IMR-90 (cell line): ENCODE results near the gene GRID1. TPM values are rescaled to one million over a fixed set of nuclear protein-coding genes. Genes with fewer than 3 reads are reported as not detected.

Source experiments
- ATAC-seq: fragments of 200-7000 bp; cut with Tn5 transposase; 2 replicates; pipeline ENCODE4 v1.9.1; 2020; ENCODE audit warnings: low read depth, mild to moderate bottlenecking, moderate library complexity
- BruUV-seq: library from RNA; stranded (reverse); fragments of 400-500 nt; replicated peaks from 2 replicates; lab custom pipeline; 2021; lab: Mats Ljungman, UMichigan
- CTCF ChIA-PET: fragments of 300-600 bp; formaldehyde crosslinking; extraction: SDS; loops from one replicate; lab custom pipeline; 2021; ENCODE audit warnings: antibody characterized with exemption; lab: Yijun Ruan, JAX
- POLR2A ChIA-PET: fragments of 300-600 bp; sonication (Branson Sonifier 250); formaldehyde crosslinking; loops from one replicate; lab custom pipeline; 2022; ENCODE audit warnings: antibody characterized with exemption; ENCODE audit not compliant: unreplicated experiment; lab: Charles Lee
- DNase-seq: peaks from one replicate; pipeline ENCODE4 v3.0.0; 2013
- H2AFZ ChIP-seq: replicated peaks from 2 replicates; pipeline ENCODE3; 2013; ENCODE audit warnings: low read length, mild to moderate bottlenecking; ENCODE audit not compliant: poor library complexity
- H2AK5ac ChIP-seq: 2 replicates; pipeline ENCODE4 v1.6.1; 2013; ENCODE audit warnings: low read depth, low read length, inconsistent platforms
- H2AK9ac ChIP-seq: replicated peaks from 2 replicates; pipeline ENCODE3; 2013; ENCODE audit warnings: mild to moderate bottlenecking, low read depth, low read length, moderate library complexity; ENCODE audit not compliant: poor library complexity
- H2BK120ac ChIP-seq: 2 replicates; pipeline ENCODE4 v1.6.1; 2013; ENCODE audit warnings: low read depth, low read length, inconsistent platforms
- H2BK15ac ChIP-seq: 3 replicates; pipeline ENCODE4 v1.6.1; 2013; ENCODE audit warnings: low read depth, low read length, inconsistent platforms
- H2BK20ac ChIP-seq: 2 replicates; pipeline ENCODE4 v1.6.1; 2013; ENCODE audit warnings: low read depth, mild to moderate bottlenecking, inconsistent platforms, low read length, moderate library complexity
- H2BK5ac ChIP-seq: 2 replicates; pipeline ENCODE4 v1.6.1; 2013; ENCODE audit warnings: mild to moderate bottlenecking, low read depth, low read length, inconsistent platforms; ENCODE audit not compliant: poor library complexity, severe bottlenecking
- H3K14ac ChIP-seq: replicated peaks from 2 replicates; pipeline ENCODE4 v1.6.1; 2013; ENCODE audit warnings: low read depth, low read length, inconsistent platforms
- H3K18ac ChIP-seq: 2 replicates; pipeline ENCODE4 v1.6.1; 2013; ENCODE audit warnings: low read depth, low read length, control low read depth
- H3K23ac ChIP-seq: 2 replicates; pipeline ENCODE4 v1.6.1; 2013; ENCODE audit warnings: low read depth, low read length, inconsistent platforms
- H3K27ac ChIP-seq: 2 replicates; pipeline ENCODE4 v1.5.1; 2013; ENCODE audit warnings: mild to moderate bottlenecking, control low read depth, low read length; ENCODE audit not compliant: insufficient read depth
- H3K27me3 ChIP-seq: 2 replicates; pipeline ENCODE4 v1.6.1; 2013; ENCODE audit warnings: low read length; ENCODE audit not compliant: control insufficient read depth, insufficient read depth
- H3K36me3 ChIP-seq: 2 replicates; pipeline ENCODE4 v1.6.1; 2013; ENCODE audit warnings: low read length, mixed read lengths; ENCODE audit not compliant: control insufficient read depth, insufficient read depth
- H3K4ac ChIP-seq: 2 replicates; pipeline ENCODE4 v1.6.1; 2013; ENCODE audit warnings: low read depth, low read length, inconsistent platforms
- H3K4me1 ChIP-seq: 2 replicates; pipeline ENCODE4 v1.6.1; 2013; ENCODE audit warnings: low read length, mixed read lengths; ENCODE audit not compliant: control insufficient read depth, insufficient read depth
- H3K4me2 ChIP-seq: 2 replicates; pipeline ENCODE4 v1.6.1; 2013; ENCODE audit warnings: low read depth, mild to moderate bottlenecking, control low read depth, low read length, moderate library complexity
- H3K4me3 ChIP-seq: 2 replicates; pipeline ENCODE4 v1.5.1; 2013; ENCODE audit warnings: low read depth, mild to moderate bottlenecking, control low read depth, low read length, moderate library complexity; ENCODE audit not compliant: insufficient read depth
- H3K56ac ChIP-seq: 2 replicates; pipeline ENCODE4 v1.6.1; 2013; ENCODE audit warnings: low read length, inconsistent platforms; ENCODE audit not compliant: insufficient read depth; ENCODE audit errors: extremely low read depth
- H3K79me1 ChIP-seq, 2 experiments: 2 replicates each; pipeline ENCODE4 v1.6.1; 2013; ENCODE audit warnings: low read length in 2 of 2, inconsistent platforms in 1 of 2, low read depth in 1 of 2
- H3K9ac ChIP-seq: 2 replicates; pipeline ENCODE4 v1.6.1; 2013; ENCODE audit warnings: low read depth, low read length, control low read depth
- H3K9me1 ChIP-seq: 2 replicates; pipeline ENCODE4 v1.6.1; 2013; ENCODE audit warnings: low read length, inconsistent platforms; ENCODE audit not compliant: insufficient read depth
- H3K9me3 ChIP-seq: 2 replicates; pipeline ENCODE4 v1.6.1; 2013; ENCODE audit warnings: low read length; ENCODE audit not compliant: control insufficient read depth, insufficient read depth
- H4K20me1 ChIP-seq: 2 replicates; pipeline ENCODE4 v1.6.1; 2013; ENCODE audit warnings: low read length, inconsistent platforms; ENCODE audit not compliant: insufficient read depth
- H4K5ac ChIP-seq: 2 replicates; pipeline ENCODE4 v1.6.1; 2013; ENCODE audit warnings: mild to moderate bottlenecking, low read depth, low read length, control low read depth
- H4K8ac ChIP-seq, 2 experiments: 2 replicates each; pipeline ENCODE4 v1.6.1; 2013; ENCODE audit warnings: low read depth in 2 of 2, low read length in 2 of 2, control low read depth in 1 of 2, inconsistent platforms in 1 of 2
- H4K91ac ChIP-seq: 2 replicates; pipeline ENCODE4 v1.6.1; 2013; ENCODE audit warnings: low read depth, low read length, inconsistent platforms; ENCODE audit not compliant: insufficient read depth
- BHLHE40 ChIP-seq: fragments of 150-350 bp; IDR thresholded peaks from 2 replicates; pipeline ENCODE4 v1.6.1; 2016; ENCODE audit warnings: mild to moderate bottlenecking, low read depth, low read length
- CEBPB ChIP-seq: IDR thresholded peaks from 2 replicates; pipeline ENCODE4 v1.6.1; 2012; ENCODE audit warnings: low read depth, low read length, improper control_type of control experiment
- CHD1 ChIP-seq: IDR thresholded peaks from 2 replicates; pipeline ENCODE4 v1.6.1; 2012; ENCODE audit warnings: low read depth, low read length, improper control_type of control experiment
- CTCF ChIP-seq: conservative IDR thresholded peaks from 2 replicates; pipeline ENCODE4 v1.5.1; 2012; ENCODE audit warnings: mild to moderate bottlenecking, low read depth, low read length, improper control_type of control experiment
- ELK1 ChIP-seq: fragments of 150-350 bp; IDR thresholded peaks from 2 replicates; pipeline ENCODE4 v1.6.1; 2016; ENCODE audit warnings: low read depth, mild to moderate bottlenecking, low read length, moderate library complexity, borderline replicate concordance
- FOS ChIP-seq: fragments of 150-350 bp; IDR thresholded peaks from 2 replicates; pipeline ENCODE4 v1.6.1; 2016; ENCODE audit warnings: low read depth, low read length
- MAFK ChIP-seq: IDR thresholded peaks from 2 replicates; pipeline ENCODE4 v1.6.1; 2012; ENCODE audit warnings: low read depth, low read length, improper control_type of control experiment
- MAZ ChIP-seq: IDR thresholded peaks from 2 replicates; pipeline ENCODE4 v1.6.1; 2012; ENCODE audit warnings: low read depth, mild to moderate bottlenecking, low read length, improper control_type of control experiment, moderate library complexity, borderline replicate concordance
- MXI1 ChIP-seq: IDR thresholded peaks from 2 replicates; pipeline ENCODE4 v1.6.1; 2012; ENCODE audit warnings: low read depth, mild to moderate bottlenecking, low read length, moderate library complexity, borderline replicate concordance
- NFE2L2 ChIP-seq: fragments of 150-350 bp; IDR thresholded peaks from 2 replicates; pipeline ENCODE4 v1.6.1; 2016; ENCODE audit warnings: low read depth, mild to moderate bottlenecking, low read length
- POLR2A ChIP-seq: IDR thresholded peaks from 2 replicates; pipeline ENCODE4 v1.6.1; 2012; ENCODE audit warnings: mild to moderate bottlenecking, low read depth, low read length
- RAD21 ChIP-seq: IDR thresholded peaks from 2 replicates; pipeline ENCODE4 v1.6.1; 2012; ENCODE audit warnings: low read length, improper control_type of control experiment
- RCOR1 ChIP-seq: IDR thresholded peaks from 2 replicates; pipeline ENCODE4 v1.6.1; 2012; ENCODE audit warnings: mild to moderate bottlenecking, low read length, improper control_type of control experiment; ENCODE audit not compliant: insufficient replicate concordance
- RFX5 ChIP-seq: IDR thresholded peaks from 2 replicates; pipeline ENCODE4 v1.8.0; 2012; ENCODE audit warnings: low read depth, mild to moderate bottlenecking, low read length, moderate library complexity
- SMC3 ChIP-seq: fragments of 150-350 bp; IDR thresholded peaks from 2 replicates; pipeline ENCODE4 v1.6.1; 2016; ENCODE audit warnings: low read depth, mild to moderate bottlenecking, antibody characterized with exemption, low read length, moderate library complexity
- USF2 ChIP-seq: fragments of 150-350 bp; IDR thresholded peaks from 2 replicates; pipeline ENCODE4 v1.6.1; 2017; ENCODE audit warnings: mild to moderate bottlenecking, antibody characterized with exemption, low read length, low read depth
- WGBS, 2 experiments: methylation state at CpG; one replicate each; pipeline versions ENCODE4 v1.1.5 to v1.1.7; 2013; ENCODE audit warnings: missing lambda C conversion rate in 2 of 2; ENCODE audit not compliant: insufficient read length in 1 of 2; ENCODE audit errors: extremely low coverage in 2 of 2; 5-methylcytosine and 5-hydroxymethylcytosine counted together
- dilution Hi-C: fragments of 300-500 bp; cut with HindIII; formaldehyde crosslinking; loops from one replicate; pipeline ENCODE4 v1.14.3; 2018; ENCODE audit warnings: low sequenced_read_pairs; ENCODE audit not compliant: unreplicated experiment
- in situ Hi-C: fragments of 300-500 bp; cut with MboI; formaldehyde crosslinking; loops from 3 replicates; pipeline ENCODE4 v1.14.3; 2019; ENCODE audit warnings: low sequenced_read_pairs, inconsistent platforms, mixed read lengths
- intact Hi-C: fragments of 100-400 bp; cut with micrococcal nuclease; formaldehyde crosslinking; loops from 2 replicates; pipeline ENCODE4 v1.10.0; 2022
- polyA plus RNA-seq, 3 experiments: library from polyadenylated mRNA; depleted of rRNA; stranded (reverse); fragments of >200 nt; gene quantifications; 2 replicates each; pipeline ENCODE4 v1.2.3, GENCODE V29; 2012; ENCODE audit warnings: low replicate concordance in 1 of 3
- total RNA-seq: library from RNA; depleted of rRNA; stranded (reverse); fragments of >200 nt; gene quantifications from 2 replicates; pipeline ENCODE4 v1.2.3, GENCODE V29; 2012

The GRID1 gene
- total and polyA plus RNA-seq, 2 of the 4 experiments (the other 2 are of a cell fraction), result not detected

GRCh38 chr10:86301971-86302370 lies 64.6 kb downstream of the GRID1 start:
- no peaks in the 10 kb centered on the region for H3K79me1 ChIP-seq
- no TSS peak for BruUV-seq
- no peaks in the 10 kb centered on the region for H3K36me3 ChIP-seq
- no peak overlapping the region for H3K14ac ChIP-seq
- H4K5ac ChIP-seq, result no peak overlapping the region
- TF ChIP-seq CTCF, result no peak
- no peak for TF ChIP-seq RFX5
- TF ChIP-seq RCOR1, result no peak
- no peak for TF ChIP-seq ELK1
- TF ChIP-seq MAZ, result no peak
- no peak for TF ChIP-seq POLR2A
- TF ChIP-seq USF2, result no peak
- TF ChIP-seq NFE2L2, result no peak
- no peak for TF ChIP-seq CEBPB
- no peak for TF ChIP-seq BHLHE40
- TF ChIP-seq FOS, result no peak
- no peak for TF ChIP-seq SMC3
- no peak for TF ChIP-seq CHD1
- no peak for TF ChIP-seq MXI1
- no peak for TF ChIP-seq MAFK
- no peak for TF ChIP-seq RAD21
- no peak overlapping the region for H2AK5ac ChIP-seq
- POLR2A ChIA-PET, result no interaction called here
- H3K23ac ChIP-seq, result no peak overlapping the region
- DNase-seq, result no peak
- no peak overlapping the region for H2BK15ac ChIP-seq
- H2BK120ac ChIP-seq, result no peak overlapping the region
- H4K91ac ChIP-seq, result no peak overlapping the region
- H3K27ac ChIP-seq, result no peak overlapping the region
- no peak overlapping the region for H3K56ac ChIP-seq
- H3K4me3 ChIP-seq, result no peak overlapping the region
- H3K4me2 ChIP-seq, result no peak overlapping the region
- no peaks in the 10 kb centered on the region for H3K9me1 ChIP-seq
- no peak overlapping the region for H2AFZ ChIP-seq
- H3K27me3 ChIP-seq, result no peaks in the 10 kb centered on the region
- H4K8ac ChIP-seq, result no peak overlapping the region
- no peaks in the 10 kb centered on the region for H3K4me1 ChIP-seq
- CTCF ChIA-PET, result no interaction called here
- no peak overlapping the region for H3K4ac ChIP-seq
- dilution Hi-C loops, result no loop called here
- intact Hi-C loops, result no loop called here
- H3K9ac ChIP-seq, result no peak overlapping the region
- no peak overlapping the region for H2AK9ac ChIP-seq
- in situ Hi-C loops, result no loop called here
- WGBS, 2 experiments, result 33% methylated on average over 1 of the region's 3 CpGs; no CpG with 5 or more reads in 1 of the 2 experiments
- H2BK5ac ChIP-seq, result no peak overlapping the region
- H2BK20ac ChIP-seq, result no peak overlapping the region
- H4K20me1 ChIP-seq, result no peaks in the 10 kb centered on the region
- H3K18ac ChIP-seq, result no peak overlapping the region
- ATAC-seq, result no peak
- H3K9me3 ChIP-seq, result no peaks in the 10 kb centered on the region
